Naive thymus-derived CD8-positive, alpha-beta T cell (primary cell): Measurements from ENCODE around the gene WRAP73. TPM values are rescaled to one million over a fixed set of nuclear protein-coding genes. Genes with fewer than 3 reads are reported as not detected.

ENCODE experiments used
- ATAC-seq, 2 donors: fragments of 150-1000 bp; cut with Tn5 transposase in 1 of 2; sonication (Bioruptor Pico), chemical (Tn5 transposase) in 1 of 2; 1 replicate in 1 of 2; 2 replicates in 1 of 2; pipeline ENCODE4 v1.10.0; 2021; ENCODE audit warnings: mild to moderate bottlenecking in 2 of 2, moderate library complexity in 2 of 2
- POLR2A ChIA-PET: fragments of 350-600 bp; sonication (Branson Sonifier 250); formaldehyde crosslinking; loops from one replicate; lab custom pipeline; 2021; ENCODE audit warnings: antibody characterized with exemption; lab: Charles Lee
- DNase-seq, 10 donors: peaks; one replicate each; pipeline versions ENCODE4 v3.0.0 to v3.0.0-alpha.2; 2020 to 2022
- H3K27ac Mint-ChIP-seq, 10 donors: one replicate each; pipeline ENCODE4 v1.8.0; 2020 to 2022; ENCODE audit warnings: mild to moderate bottlenecking in 10 of 10, mixed read lengths in 10 of 10, moderate library complexity in 4 of 10, inconsistent platforms in 1 of 10
- H3K27me3 Mint-ChIP-seq, 5 donors: one replicate each; pipeline ENCODE4 v1.8.0; 2021 to 2022; ENCODE audit warnings: mixed read lengths in 5 of 5
- H3K36me3 Mint-ChIP-seq, 3 donors: one replicate each; pipeline ENCODE4 v1.8.0; 2020 to 2022; ENCODE audit warnings: mixed read lengths in 3 of 3, mild to moderate bottlenecking in 2 of 3, inconsistent platforms in 1 of 3
- H3K4me1 Mint-ChIP-seq, 4 donors: one replicate each; pipeline ENCODE4 v1.8.0; 2021 to 2022; ENCODE audit warnings: mixed read lengths in 4 of 4
- H3K4me3 Mint-ChIP-seq, 10 donors: one replicate each; pipeline ENCODE4 v1.8.0; 2020 to 2022; ENCODE audit warnings: mild to moderate bottlenecking in 10 of 10, mixed read lengths in 10 of 10, moderate library complexity in 6 of 10, inconsistent platforms in 1 of 10
- H3K9me3 Mint-ChIP-seq, 9 donors: one replicate each; pipeline ENCODE4 v1.8.0; 2020 to 2022; ENCODE audit warnings: mixed read lengths in 9 of 9, mild to moderate bottlenecking in 3 of 9, inconsistent platforms in 1 of 9, moderate library complexity in 1 of 9
- polyA plus RNA-seq, 3 donors: library from polyadenylated mRNA; unstranded; fragments of 300-500 nt; fragmentation: Illumina TruSeq; gene quantifications; one replicate each; pipeline ENCODE4 v1.2.3, GENCODE V29; 2021
- total RNA-seq, 8 experiments: library from RNA in 2 of 8; stranded (reverse) in 2 of 8; gene quantifications; one replicate each; pipeline ENCODE4 v1.2.3 and lab custom pipeline; 2021 to 2026

WRAP73 gene
- total and polyA plus RNA-seq, 5 experiments from 2014 or later = 26.3 to 46.8 (median 32.1) TPM

- POLR2A ChIA-PET = no interaction called here
Measured at GRCh38 chr1:3671371-3672180, 21.7 kb upstream of the WRAP73 start.

GRCh38 chr1:3670823-3671265 lies 20.9 kb upstream of the WRAP73 start:
- H3K36me3 Mint-ChIP-seq = no peaks in the 10 kb centered on the region
- DNase-seq = no peak
- H3K4me3 Mint-ChIP-seq = no peak overlapping the region
- no peak for ATAC-seq
- POLR2A ChIA-PET = no interaction called here
- H3K4me1 Mint-ChIP-seq = peaks cover 0 to 12% (median 2%) of the 10 kb centered on the region in 4 donors
- H3K27ac Mint-ChIP-seq = no peak overlapping the region
- no peaks in the 10 kb centered on the region for H3K9me3 Mint-ChIP-seq
- H3K27me3 Mint-ChIP-seq = peaks cover 3 to 46% (median 16%) of the 10 kb centered on the region in 5 donors

More at GRCh38 chr1:3671371-3672180, 21.7 kb upstream of the WRAP73 start:
- Mint-ChIP-seq H3K4me3 (no peak overlapping the region), H3K36me3 (no peaks in the 10 kb centered on the region), H3K27ac (no peak overlapping the region), H3K4me1 (peaks cover 0 to 7% (median 2%) of the 10 kb centered on the region in 4 donors), H3K27me3 (peaks cover 3 to 43% (median 16%) of the 10 kb centered on the region in 5 donors), H3K9me3 (no peaks in the 10 kb centered on the region)
- DNase-seq = no peak
- ATAC-seq = no peak

DNA sequence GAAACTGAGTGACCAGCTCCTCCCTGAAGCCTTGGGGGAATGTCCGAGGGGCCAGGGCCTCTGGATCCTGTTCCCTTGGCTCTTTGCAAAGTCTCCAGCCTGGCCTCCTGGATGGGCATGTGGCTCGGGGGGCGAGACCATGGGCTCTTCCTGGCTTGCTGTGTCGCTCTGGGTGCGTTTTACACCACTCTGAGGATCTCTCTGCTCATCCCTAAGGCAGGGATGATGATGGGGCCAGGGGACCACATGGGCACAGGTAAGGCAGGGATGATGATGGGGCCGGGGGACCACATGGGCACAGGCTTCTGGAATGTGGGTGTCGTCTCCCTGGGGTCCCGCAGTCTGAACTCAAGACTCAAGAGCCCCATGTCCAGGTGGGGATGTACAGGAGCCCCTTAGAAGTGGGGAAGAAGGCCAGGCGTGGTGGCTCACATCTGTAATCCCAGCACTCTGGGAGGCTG lies 20.1 kb upstream of the WRAP73 start:
- ATAC-seq (no peak), DNase-seq (no peak)
- no peaks in the 10 kb centered on the region for H3K9me3 Mint-ChIP-seq
- POLR2A ChIA-PET = no interaction called here
- peaks cover 0 to 15% (median 2%) of the 10 kb centered on the region in 4 donors for H3K4me1 Mint-ChIP-seq
- H3K36me3 Mint-ChIP-seq = no peaks in the 10 kb centered on the region
- peaks cover 3 to 46% (median 14%) of the 10 kb centered on the region in 5 donors for H3K27me3 Mint-ChIP-seq
- no peak overlapping the region for H3K27ac Mint-ChIP-seq
- H3K4me3 Mint-ChIP-seq = no peak overlapping the region

DNA sequence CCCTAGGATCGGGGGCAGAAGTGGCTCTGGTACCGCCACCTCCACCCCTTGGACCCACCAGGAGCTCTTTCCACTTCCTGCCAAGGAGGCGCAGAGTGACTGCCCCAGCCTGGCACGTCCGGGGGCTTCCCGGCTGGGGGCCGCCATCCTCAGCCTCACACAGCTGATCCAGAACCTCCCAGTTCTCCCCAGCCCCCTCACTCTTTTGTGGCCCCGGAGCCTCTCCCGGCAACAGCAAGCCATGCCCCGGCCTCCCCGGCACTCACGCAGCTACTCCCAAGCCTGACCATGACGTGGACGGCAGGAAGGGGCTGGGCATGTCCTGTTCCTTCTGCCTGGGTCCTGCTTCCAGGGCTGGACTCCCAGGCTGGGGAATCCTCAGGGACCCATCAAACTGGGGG lies 19.5 kb upstream of the WRAP73 start:
- Mint-ChIP-seq H3K27me3 (peaks cover 3 to 46% (median 16%) of the 10 kb centered on the region in 5 donors), H3K27ac (no peak overlapping the region), H3K4me3 (no peak overlapping the region), H3K4me1 (peaks cover 0 to 18% (median 2%) of the 10 kb centered on the region in 4 donors), H3K9me3 (no peaks in the 10 kb centered on the region), H3K36me3 (no peaks in the 10 kb centered on the region)
- DNase-seq (no peak), ATAC-seq (no peak)
- POLR2A ChIA-PET = no interaction called here

GRCh38 chr1:3668585-3669300 lies 18.8 kb upstream of the WRAP73 start:
- H3K9me3 Mint-ChIP-seq = no peaks in the 10 kb centered on the region
- H3K27ac Mint-ChIP-seq = no peak overlapping the region
- no peaks in the 10 kb centered on the region for H3K36me3 Mint-ChIP-seq
- no peak overlapping the region for H3K4me3 Mint-ChIP-seq
- H3K27me3 Mint-ChIP-seq = peaks cover 3 to 45% (median 16%) of the 10 kb centered on the region in 5 donors
- POLR2A ChIA-PET = no interaction called here
- DNase-seq (no peak), ATAC-seq (no peak)
- H3K4me1 Mint-ChIP-seq = peaks cover 0 to 18% (median 2%) of the 10 kb centered on the region in 4 donors

GRCh38 chr1:3668148-3668547 lies 18.2 kb upstream of the WRAP73 start:
- DNase-seq = no peak
- Mint-ChIP-seq H3K4me1 (peaks cover 0 to 14% (median 0%) of the 10 kb centered on the region in 4 donors), H3K4me3 (no peak overlapping the region), H3K9me3 (no peaks in the 10 kb centered on the region), H3K27me3 (peaks cover 3 to 39% (median 14%) of the 10 kb centered on the region in 5 donors), H3K27ac (no peak overlapping the region), H3K36me3 (no peaks in the 10 kb centered on the region)
- POLR2A ChIA-PET = no interaction called here
- ATAC-seq = no peak

- ATAC-seq = no peak
- H3K9me3 Mint-ChIP-seq = no peaks in the 10 kb centered on the region
- H3K36me3 Mint-ChIP-seq = no peaks in the 10 kb centered on the region
- DNase-seq = peak in 1 of 10 donors; percentile 19
- H3K27me3 Mint-ChIP-seq = peaks cover 3 to 21% (median 12%) of the 10 kb centered on the region in 5 donors
- POLR2A ChIA-PET = interaction anchor here (0.6 kb wide), 1 partner anchor 121 kb away, joined by 3 read pairs; no protein-coding TSS in a partner anchor
- H3K27ac Mint-ChIP-seq = no peak overlapping the region
- H3K4me1 Mint-ChIP-seq = peaks cover 0 to 14% (median 0%) of the 10 kb centered on the region in 4 donors
- H3K4me3 Mint-ChIP-seq = no peak overlapping the region
Measured at GRCh38 chr1:3664700-3665375, 14.9 kb upstream of the WRAP73 start.

- H3K4me3 Mint-ChIP-seq = peak overlapping the region in 1 of 10 donors; percentile 48
- H3K4me1 Mint-ChIP-seq = peaks cover 0 to 14% (median 0%) of the 10 kb centered on the region in 4 donors
- peaks cover 3 to 24% (median 15%) of the 10 kb centered on the region in 5 donors for H3K27me3 Mint-ChIP-seq
- no peaks in the 10 kb centered on the region for H3K9me3 Mint-ChIP-seq
- no peaks in the 10 kb centered on the region for H3K36me3 Mint-ChIP-seq
- no peak for ATAC-seq
- peak in 1 of 10 donors; percentile 31 for DNase-seq
- no peak overlapping the region for H3K27ac Mint-ChIP-seq
- POLR2A ChIA-PET = interaction anchor here (0.6 kb wide), 1 partner anchor 122 kb away, joined by 3 read pairs; no protein-coding TSS in a partner anchor
Measured at GRCh38 chr1:3663999-3664699, 14.2 kb upstream of the WRAP73 start.

- POLR2A ChIA-PET = no interaction called here
- H3K27ac Mint-ChIP-seq = no peak overlapping the region
- H3K4me1 Mint-ChIP-seq = peaks cover 0 to 14% (median 0%) of the 10 kb centered on the region in 4 donors
- no peaks in the 10 kb centered on the region for H3K36me3 Mint-ChIP-seq
- DNase-seq = no peak
- no peak overlapping the region for H3K4me3 Mint-ChIP-seq
- no peak for ATAC-seq
- H3K9me3 Mint-ChIP-seq = no peaks in the 10 kb centered on the region
- peaks cover 3 to 31% (median 11%) of the 10 kb centered on the region in 5 donors for H3K27me3 Mint-ChIP-seq
Measured at GRCh38 chr1:3662080-3662671, 12.3 kb upstream of the WRAP73 start.

DNA sequence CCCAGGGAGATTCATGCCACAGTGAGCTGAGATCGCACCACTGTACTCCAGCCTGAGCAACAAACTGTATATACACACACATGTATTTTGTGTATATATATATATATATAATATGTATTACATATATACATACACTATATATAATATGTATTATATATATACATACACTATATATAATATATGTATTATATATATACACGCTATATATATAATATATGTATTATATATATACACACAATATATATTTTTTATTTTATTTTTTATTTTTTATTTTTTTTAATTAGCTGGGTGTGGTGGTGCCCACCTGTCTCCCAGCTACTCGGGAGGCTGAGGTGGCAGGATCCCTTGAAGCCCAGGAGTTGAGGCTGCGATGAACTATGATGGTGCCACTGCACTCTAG lies 11.7 kb upstream of the WRAP73 start:
- no peaks in the 10 kb centered on the region for H3K9me3 Mint-ChIP-seq
- no peak overlapping the region for H3K4me3 Mint-ChIP-seq
- H3K27ac Mint-ChIP-seq = no peak overlapping the region
- POLR2A ChIA-PET = no interaction called here
- H3K36me3 Mint-ChIP-seq = no peaks in the 10 kb centered on the region
- H3K27me3 Mint-ChIP-seq = peaks cover 3 to 30% (median 9%) of the 10 kb centered on the region in 5 donors
- H3K4me1 Mint-ChIP-seq = peaks cover 0 to 11% (median 0%) of the 10 kb centered on the region in 4 donors
- DNase-seq (no peak), ATAC-seq (no peak)

DNA sequence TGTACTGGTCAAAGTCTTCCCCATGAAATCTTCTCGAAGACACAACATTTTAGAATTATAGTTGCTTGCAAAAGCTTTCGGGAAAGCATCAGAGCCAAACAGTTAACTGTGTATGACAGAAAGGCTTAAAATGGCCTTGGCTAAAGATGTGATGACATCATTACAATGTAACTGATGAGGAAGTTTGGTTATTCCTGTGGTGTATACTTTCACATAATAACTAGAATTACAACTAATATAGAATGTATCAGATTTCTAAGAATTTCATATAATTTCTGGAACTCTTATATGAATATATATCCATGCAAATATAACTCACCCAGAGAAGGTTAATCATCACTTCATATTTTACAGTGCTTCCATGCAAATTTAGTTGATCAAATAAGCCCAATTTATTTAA lies 10.8 kb upstream of the WRAP73 start:
- POLR2A ChIA-PET = no interaction called here
- Mint-ChIP-seq H3K4me3 (no peak overlapping the region), H3K27ac (no peak overlapping the region), H3K4me1 (peaks cover 0 to 6% (median 0%) of the 10 kb centered on the region in 4 donors), H3K9me3 (no peaks in the 10 kb centered on the region), H3K27me3 (peaks cover 5 to 36% (median 15%) of the 10 kb centered on the region in 5 donors), H3K36me3 (no peaks in the 10 kb centered on the region)
- DNase-seq (no peak), ATAC-seq (no peak)
